Measurements from ENCODE around the gene MCAM.

DNA sequence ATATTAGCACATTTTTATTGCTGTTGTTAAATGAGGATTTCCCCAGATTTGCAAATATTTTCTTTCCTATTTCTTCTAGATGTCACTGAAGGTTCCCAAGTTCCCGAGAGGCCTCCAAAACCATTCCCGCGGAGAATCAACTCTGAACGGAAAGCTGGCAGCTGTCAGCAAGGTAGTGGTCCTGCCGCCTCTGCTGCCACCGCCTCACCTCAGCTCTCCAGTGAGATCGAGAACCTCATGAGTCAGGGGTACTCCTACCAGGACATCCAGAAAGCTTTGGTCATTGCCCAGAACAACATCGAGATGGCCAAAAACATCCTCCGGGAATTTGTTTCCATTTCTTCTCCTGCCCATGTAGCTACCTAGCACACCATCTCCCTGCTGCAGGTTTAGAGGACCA lies 17.5 kb downstream of the MCAM start:
- TF ChIP-seq CREB1 (IDR thresholded peaks at IDR 0.05; ENCODE audit: low read depth) (no peak), CHD2 (IDR thresholded peaks at IDR 0.05; ENCODE audit: borderline replicate concordance, low read depth, low read length) (no peak), POLR2A (IDR thresholded peaks at IDR 0.05; ENCODE audit: low read depth, low read length) (no peak), NRF1 (conservative IDR thresholded peaks at IDR 0.05; ENCODE audit: low read depth, low read length) (no peak), PML (IDR thresholded peaks at IDR 0.05; ENCODE audit: low read length) (no peak), NFIC (IDR thresholded peaks at IDR 0.05; ENCODE audit: low read depth, low read length) (no peak)
- TF ChIP-seq, protein P1, sequence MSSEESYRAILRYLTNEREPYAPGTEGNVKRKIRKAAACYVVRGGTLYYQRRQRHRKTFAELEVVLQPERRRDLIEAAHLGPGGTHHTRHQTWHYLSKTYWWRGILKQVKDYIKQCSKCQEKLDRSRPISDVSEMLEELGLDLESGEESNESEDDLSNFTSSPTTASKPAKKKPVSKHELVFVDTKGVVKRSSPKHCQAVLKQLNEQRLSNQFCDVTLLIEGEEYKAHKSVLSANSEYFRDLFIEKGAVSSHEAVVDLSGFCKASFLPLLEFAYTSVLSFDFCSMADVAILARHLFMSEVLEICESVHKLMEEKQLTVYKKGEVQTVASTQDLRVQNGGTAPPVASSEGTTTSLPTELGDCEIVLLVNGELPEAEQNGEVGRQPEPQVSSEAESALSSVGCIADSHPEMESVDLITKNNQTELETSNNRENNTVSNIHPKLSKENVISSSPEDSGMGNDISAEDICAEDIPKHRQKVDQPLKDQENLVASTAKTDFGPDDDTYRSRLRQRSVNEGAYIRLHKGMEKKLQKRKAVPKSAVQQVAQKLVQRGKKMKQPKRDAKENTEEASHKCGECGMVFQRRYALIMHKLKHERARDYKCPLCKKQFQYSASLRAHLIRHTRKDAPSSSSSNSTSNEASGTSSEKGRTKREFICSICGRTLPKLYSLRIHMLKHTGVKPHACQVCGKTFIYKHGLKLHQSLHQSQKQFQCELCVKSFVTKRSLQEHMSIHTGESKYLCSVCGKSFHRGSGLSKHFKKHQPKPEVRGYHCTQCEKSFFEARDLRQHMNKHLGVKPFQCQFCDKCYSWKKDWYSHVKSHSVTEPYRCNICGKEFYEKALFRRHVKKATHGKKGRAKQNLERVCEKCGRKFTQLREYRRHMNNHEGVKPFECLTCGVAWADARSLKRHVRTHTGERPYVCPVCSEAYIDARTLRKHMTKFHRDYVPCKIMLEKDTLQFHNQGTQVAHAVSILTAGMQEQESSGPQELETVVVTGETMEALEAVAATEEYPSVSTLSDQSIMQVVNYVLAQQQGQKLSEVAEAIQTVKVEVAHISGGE (CRISPR knock-in tag; IDR thresholded peaks at IDR 0.05) = no peak
- TF ChIP-seq, protein P2, sequence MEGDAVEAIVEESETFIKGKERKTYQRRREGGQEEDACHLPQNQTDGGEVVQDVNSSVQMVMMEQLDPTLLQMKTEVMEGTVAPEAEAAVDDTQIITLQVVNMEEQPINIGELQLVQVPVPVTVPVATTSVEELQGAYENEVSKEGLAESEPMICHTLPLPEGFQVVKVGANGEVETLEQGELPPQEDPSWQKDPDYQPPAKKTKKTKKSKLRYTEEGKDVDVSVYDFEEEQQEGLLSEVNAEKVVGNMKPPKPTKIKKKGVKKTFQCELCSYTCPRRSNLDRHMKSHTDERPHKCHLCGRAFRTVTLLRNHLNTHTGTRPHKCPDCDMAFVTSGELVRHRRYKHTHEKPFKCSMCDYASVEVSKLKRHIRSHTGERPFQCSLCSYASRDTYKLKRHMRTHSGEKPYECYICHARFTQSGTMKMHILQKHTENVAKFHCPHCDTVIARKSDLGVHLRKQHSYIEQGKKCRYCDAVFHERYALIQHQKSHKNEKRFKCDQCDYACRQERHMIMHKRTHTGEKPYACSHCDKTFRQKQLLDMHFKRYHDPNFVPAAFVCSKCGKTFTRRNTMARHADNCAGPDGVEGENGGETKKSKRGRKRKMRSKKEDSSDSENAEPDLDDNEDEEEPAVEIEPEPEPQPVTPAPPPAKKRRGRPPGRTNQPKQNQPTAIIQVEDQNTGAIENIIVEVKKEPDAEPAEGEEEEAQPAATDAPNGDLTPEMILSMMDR (IDR thresholded peaks at IDR 0.05 in 2 of 3, conservative IDR thresholded peaks at IDR 0.05 in 1 of 3; ENCODE audit: control insufficient read depth in 2 of 3, extremely low read depth in 1 of 3, insufficient read depth in 1 of 3, low read depth in 3 of 3, low read length in 3 of 3) = no peak

Data from GM12878 (cell line).